ENCODE results near the gene SLC35E1. TPM values are rescaled to one million over a fixed set of nuclear protein-coding genes. Genes with fewer than 3 reads are reported as not detected.
"Not testable (repeated sequence)": the region's sequence is repeated elsewhere in the genome, so short reads cannot be mapped to it uniquely, and the experiment has no call there.

SLC35E1 gene
- total RNA-seq, 1 donor from 2014 or later = 24.7 TPM

DNA sequence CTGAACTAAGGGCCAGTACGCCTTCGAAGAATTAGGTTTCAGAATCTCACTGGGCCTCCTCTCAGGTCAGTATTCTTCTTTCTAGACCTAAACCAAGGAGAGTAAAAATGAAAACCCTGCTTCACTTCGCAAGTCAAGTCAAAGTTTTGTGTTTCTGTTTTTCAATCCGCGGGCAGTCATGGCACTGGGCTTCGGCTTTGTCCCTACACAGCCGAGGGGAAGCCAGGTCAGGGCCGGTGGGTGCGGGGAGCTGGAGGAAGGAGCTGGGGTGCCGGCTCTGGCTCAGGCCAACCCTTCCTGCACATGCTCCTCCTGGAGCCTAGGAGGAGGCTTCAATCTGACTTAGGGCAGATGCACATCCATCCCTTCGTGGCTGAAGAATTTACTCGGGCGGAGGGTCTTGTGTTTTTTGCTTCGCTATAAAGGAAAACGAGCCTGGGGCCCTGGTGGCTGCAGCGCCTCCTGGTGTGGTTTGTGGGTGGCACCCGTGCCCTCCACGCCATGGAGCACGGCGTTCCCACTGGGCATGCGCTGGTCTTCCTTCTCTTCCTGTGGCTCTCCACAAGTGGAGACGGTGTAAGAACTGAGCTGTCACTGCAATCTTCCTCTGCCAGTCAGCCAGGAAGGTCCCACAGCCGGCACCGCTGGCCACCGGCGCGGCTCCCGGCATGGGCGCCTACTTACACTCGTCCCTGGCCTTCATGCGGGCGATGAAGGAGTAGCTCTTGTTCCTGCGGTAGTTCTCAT lies 53.6 kb downstream of the SLC35E1 start:
- H3K36me3 ChIP-seq (ENCODE audit: control insufficient read depth, insufficient read depth, low read length) = peaks cover 33% of the 10 kb centered on the region
- FAIRE-seq (no peak), DNase-seq (ENCODE audit: low read depth) (no peak)
- no peaks in the 10 kb centered on the region for H3K27me3 ChIP-seq (ENCODE audit: control insufficient read depth, insufficient read depth, low read length)
- TF ChIP-seq, protein P1, sequence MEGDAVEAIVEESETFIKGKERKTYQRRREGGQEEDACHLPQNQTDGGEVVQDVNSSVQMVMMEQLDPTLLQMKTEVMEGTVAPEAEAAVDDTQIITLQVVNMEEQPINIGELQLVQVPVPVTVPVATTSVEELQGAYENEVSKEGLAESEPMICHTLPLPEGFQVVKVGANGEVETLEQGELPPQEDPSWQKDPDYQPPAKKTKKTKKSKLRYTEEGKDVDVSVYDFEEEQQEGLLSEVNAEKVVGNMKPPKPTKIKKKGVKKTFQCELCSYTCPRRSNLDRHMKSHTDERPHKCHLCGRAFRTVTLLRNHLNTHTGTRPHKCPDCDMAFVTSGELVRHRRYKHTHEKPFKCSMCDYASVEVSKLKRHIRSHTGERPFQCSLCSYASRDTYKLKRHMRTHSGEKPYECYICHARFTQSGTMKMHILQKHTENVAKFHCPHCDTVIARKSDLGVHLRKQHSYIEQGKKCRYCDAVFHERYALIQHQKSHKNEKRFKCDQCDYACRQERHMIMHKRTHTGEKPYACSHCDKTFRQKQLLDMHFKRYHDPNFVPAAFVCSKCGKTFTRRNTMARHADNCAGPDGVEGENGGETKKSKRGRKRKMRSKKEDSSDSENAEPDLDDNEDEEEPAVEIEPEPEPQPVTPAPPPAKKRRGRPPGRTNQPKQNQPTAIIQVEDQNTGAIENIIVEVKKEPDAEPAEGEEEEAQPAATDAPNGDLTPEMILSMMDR (IDR thresholded peaks at IDR 0.05; ENCODE audit: insufficient read depth, low read length, severe bottlenecking) = peak; percentile 14
- no peak overlapping the region for H3K4me3 ChIP-seq (ENCODE audit: low read depth, low read length)

DNA sequence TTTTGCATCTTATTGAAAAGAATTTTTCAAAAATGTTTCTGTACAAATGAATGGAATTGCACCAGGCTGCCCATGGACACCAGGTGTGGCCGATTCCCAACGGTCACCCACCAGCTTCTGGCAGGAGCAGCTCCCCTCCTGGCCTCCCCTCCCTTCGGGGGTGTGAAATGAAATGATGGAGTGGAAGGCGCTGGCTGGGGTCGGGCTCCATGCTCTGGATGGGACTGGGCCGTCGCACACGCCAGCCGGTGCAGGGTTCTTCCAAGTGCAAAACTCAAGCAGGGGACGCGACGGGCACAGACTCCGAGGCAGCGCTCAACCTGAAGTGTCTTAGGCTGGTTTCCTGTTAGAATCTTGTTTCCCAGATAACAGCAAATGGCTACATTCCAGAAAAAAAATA lies 54.2 kb downstream of the SLC35E1 start:
- TF ChIP-seq, protein P1 (IDR thresholded peaks at IDR 0.05; ENCODE audit: insufficient read depth, low read length, severe bottlenecking) = no peak
- DNase-seq (ENCODE audit: low read depth) (no peak), FAIRE-seq (no peak)
- H3K4me3 ChIP-seq (ENCODE audit: low read depth, low read length) = no peak overlapping the region
- H3K36me3 ChIP-seq (ENCODE audit: control insufficient read depth, insufficient read depth, low read length) = peaks cover 28% of the 10 kb centered on the region
- H3K27me3 ChIP-seq (ENCODE audit: control insufficient read depth, insufficient read depth, low read length) = no peaks in the 10 kb centered on the region

DNA sequence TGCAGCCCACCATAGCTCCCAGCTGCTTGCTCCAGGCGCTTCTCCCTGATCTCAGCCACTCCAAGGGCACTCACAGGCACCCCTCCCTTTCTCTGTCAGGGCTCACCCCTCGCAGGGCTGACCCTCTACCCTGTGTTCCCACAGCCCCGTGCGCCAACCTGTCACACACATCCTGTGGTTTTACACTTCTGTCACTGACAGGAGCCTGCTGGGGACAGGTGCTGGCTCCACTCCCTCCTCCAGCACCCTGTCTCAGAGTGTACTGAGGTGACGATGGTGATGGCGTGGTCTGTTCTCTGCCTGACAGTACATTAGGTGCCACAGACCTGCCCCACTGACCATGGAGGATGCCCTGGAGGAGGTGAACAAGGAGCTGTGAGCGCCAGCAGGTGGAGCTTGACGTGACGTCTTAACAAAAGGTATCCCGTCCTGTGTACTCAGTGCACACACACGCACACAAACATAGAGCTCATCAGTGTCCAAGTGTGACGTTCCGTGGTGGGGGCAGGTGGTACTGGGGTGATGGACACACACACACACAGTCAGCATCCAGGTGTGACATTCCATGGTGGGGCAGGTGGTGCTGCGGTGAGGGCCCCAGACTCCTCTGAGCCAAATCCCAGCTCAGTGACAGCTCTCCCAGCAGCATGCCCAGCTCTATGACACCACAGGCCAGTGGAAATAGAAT lies 55.1 kb downstream of the SLC35E1 start:
- Histone ChIP-seq H3K4me3 (ENCODE audit: low read depth, low read length) (no peak overlapping the region), H3K27me3 (ENCODE audit: control insufficient read depth, insufficient read depth, low read length) (no peaks in the 10 kb centered on the region), H3K36me3 (ENCODE audit: control insufficient read depth, insufficient read depth, low read length) (peaks cover 21% of the 10 kb centered on the region)
- TF ChIP-seq, protein P1 (IDR thresholded peaks at IDR 0.05; ENCODE audit: insufficient read depth, low read length, severe bottlenecking) = no peak
- FAIRE-seq = no peak
- no peak for DNase-seq (ENCODE audit: low read depth)

DNA sequence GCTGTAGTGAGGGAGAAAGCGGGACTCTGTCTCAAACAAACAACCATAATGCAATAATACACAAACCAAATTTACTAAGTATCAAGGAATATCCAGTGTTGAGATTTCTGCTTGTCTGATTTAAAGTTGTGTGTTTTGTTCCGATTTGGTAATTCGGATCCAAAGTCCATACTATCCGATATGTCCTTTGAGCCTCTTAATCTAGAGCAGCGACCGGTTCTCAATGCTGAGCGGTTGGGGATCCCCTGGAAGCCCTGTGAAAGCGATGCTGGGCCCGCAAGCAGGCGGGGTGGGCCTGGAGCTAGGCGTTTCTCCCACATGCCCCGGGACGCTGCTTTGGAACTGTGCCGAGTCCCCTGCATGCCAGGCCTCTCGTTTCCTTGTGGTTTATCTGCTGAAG lies 55.8 kb downstream of the SLC35E1 start:
- DNase-seq (ENCODE audit: low read depth) (no peak), FAIRE-seq (peak; percentile 28)
- Histone ChIP-seq H3K27me3 (ENCODE audit: control insufficient read depth, insufficient read depth, low read length) (no peaks in the 10 kb centered on the region), H3K4me3 (ENCODE audit: low read depth, low read length) (no peak overlapping the region), H3K36me3 (ENCODE audit: control insufficient read depth, insufficient read depth, low read length) (peaks cover 19% of the 10 kb centered on the region)
- TF ChIP-seq, protein P1 (IDR thresholded peaks at IDR 0.05; ENCODE audit: insufficient read depth, low read length, severe bottlenecking) = no peak

DNA sequence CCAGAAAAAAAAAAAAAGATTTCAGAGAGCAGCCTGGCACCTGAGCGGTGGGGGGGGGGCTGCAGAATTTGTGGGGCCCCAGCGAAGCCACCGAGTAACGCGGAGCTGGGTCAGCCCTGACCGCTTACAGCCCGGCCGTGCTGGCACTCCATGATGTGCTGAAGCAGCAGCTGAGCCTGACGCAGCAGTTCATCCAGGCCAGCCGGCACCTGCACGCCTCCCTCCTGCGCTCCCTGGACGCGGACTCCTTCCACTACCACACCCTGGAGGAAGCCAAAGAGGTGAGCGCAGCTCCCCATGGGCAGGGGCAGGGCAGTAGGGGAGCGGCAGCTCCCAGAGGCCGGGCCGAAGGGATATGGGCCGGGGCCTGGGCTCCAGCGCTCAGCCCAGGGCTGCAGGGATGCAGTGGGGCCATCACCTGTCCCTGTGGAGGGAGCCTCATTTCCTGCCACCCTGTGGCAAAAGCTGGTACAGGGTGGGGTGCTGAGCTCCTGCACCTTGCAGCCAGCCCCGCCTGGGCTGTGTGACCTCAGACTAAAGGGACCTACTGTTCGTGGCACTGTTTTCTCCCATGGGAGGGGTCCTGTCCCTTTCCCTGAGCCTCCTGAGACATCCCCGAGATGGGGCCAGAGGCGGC lies 57.7 kb downstream of the SLC35E1 start:
- TF ChIP-seq, protein P1 (IDR thresholded peaks at IDR 0.05; ENCODE audit: insufficient read depth, low read length, severe bottlenecking) = no peak
- no peaks in the 10 kb centered on the region for H3K27me3 ChIP-seq (ENCODE audit: control insufficient read depth, insufficient read depth, low read length)
- peaks cover 7% of the 10 kb centered on the region for H3K36me3 ChIP-seq (ENCODE audit: control insufficient read depth, insufficient read depth, low read length)
- DNase-seq (ENCODE audit: low read depth) (no peak), FAIRE-seq (no peak)
- H3K4me3 ChIP-seq (ENCODE audit: low read depth, low read length) = no peak overlapping the region

DNA sequence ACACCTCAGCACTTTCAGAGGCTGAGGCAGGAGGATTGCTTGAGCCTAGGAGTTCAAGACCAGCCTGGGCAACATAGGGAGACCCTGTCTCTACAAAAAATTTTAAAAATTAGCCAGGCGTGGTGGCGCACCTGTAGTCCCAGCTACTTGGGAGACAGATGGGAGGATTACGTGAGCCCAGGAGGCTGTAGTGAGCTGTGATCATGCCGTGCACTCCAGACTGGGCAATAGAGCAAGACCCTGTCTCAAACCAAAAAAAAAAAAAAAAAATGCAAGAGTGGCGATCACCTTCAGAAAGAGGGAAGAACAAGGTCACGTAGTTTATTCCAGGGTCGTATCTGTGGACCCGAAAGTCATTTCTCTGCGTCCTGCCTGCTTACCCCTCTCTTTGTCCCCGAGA lies 59.6 kb downstream of the SLC35E1 start:
- H3K27me3 ChIP-seq (ENCODE audit: control insufficient read depth, insufficient read depth, low read length); FAIRE-seq; H3K36me3 ChIP-seq (ENCODE audit: control insufficient read depth, insufficient read depth, low read length); DNase-seq (ENCODE audit: low read depth); H3K4me3 ChIP-seq (ENCODE audit: low read depth, low read length): not testable (repeated sequence)

Data from bronchial epithelial cell (primary cell).